CD14-positive monocyte (primary cell): ENCODE measurements around the gene GJC1. TPM values are rescaled to one million over a fixed set of nuclear protein-coding genes. Genes with fewer than 3 reads are reported as not detected.
"Not testable (repeated sequence)": the region's sequence is repeated elsewhere in the genome, so short reads cannot be mapped to it uniquely, and the experiment has no call there.

Experiments used
- DNase-seq, 3 donors: peaks; one replicate each; pipeline ENCODE4 v3.0.0-alpha.2; 2011 to 2022
- H2AFZ ChIP-seq: 2 replicates; pipeline ENCODE4 v1.6.0; 2012; ENCODE audit warnings: mild to moderate bottlenecking, low read depth, low read length, inconsistent platforms; ENCODE audit not compliant: insufficient read depth, poor library complexity, severe bottlenecking
- H3K27ac ChIP-seq, 2 donors: 1 replicate in 1 of 2; 2 replicates in 1 of 2; pipeline ENCODE4 v1.5.1; 2012 to 2013; ENCODE audit warnings: low read length in 2 of 2, control low read depth in 1 of 2, inconsistent platforms in 1 of 2, low read depth in 1 of 2, mild to moderate bottlenecking in 1 of 2
- H3K27me3 ChIP-seq, 2 donors: one replicate each; pipeline versions ENCODE4 v1.6.0 to v1.6.1; 2011 to 2013; ENCODE audit warnings: low read length in 2 of 2; ENCODE audit not compliant: control insufficient read depth in 2 of 2, insufficient read depth in 2 of 2
- H3K36me3 ChIP-seq, 2 donors: replicated peaks in 1 of 2; 1 replicate in 1 of 2; 2 replicates in 1 of 2; pipeline versions ENCODE4 v1.5.1 to v1.6.1; 2012 to 2013; ENCODE audit warnings: low read length in 2 of 2, control low read depth in 1 of 2, inconsistent platforms in 1 of 2, mild to moderate bottlenecking in 1 of 2; ENCODE audit not compliant: insufficient read depth in 2 of 2, control insufficient read depth in 1 of 2
- H3K4me1 ChIP-seq, 2 donors: 1 replicate in 1 of 2; 2 replicates in 1 of 2; pipeline versions ENCODE4 v1.5.1 to v1.6.1; 2012 to 2013; ENCODE audit warnings: low read length in 2 of 2, control low read depth in 1 of 2, inconsistent platforms in 1 of 2, mild to moderate bottlenecking in 1 of 2, moderate library complexity in 1 of 2; ENCODE audit not compliant: insufficient read depth in 2 of 2, control insufficient read depth in 1 of 2
- H3K4me2 ChIP-seq: replicated peaks from 2 replicates; pipeline ENCODE3; 2012; ENCODE audit warnings: low read length, moderate library complexity, mild to moderate bottlenecking; ENCODE audit not compliant: poor library complexity, severe bottlenecking; ENCODE audit errors: extremely low read depth
- H3K4me3 ChIP-seq, 3 experiments: fragments of 200-600 bp in 1 of 3; sonication (generic) in 1 of 3; replicated peaks in 1 of 3; 1 replicate in 2 of 3; 2 replicates in 1 of 3; pipeline ENCODE4 v1.5.1; 2011 to 2013; ENCODE audit warnings: low read length in 3 of 3, mild to moderate bottlenecking in 3 of 3, control low read depth in 2 of 3, low read depth in 2 of 3, inconsistent platforms in 1 of 3, moderate library complexity in 1 of 3
- H3K79me2 ChIP-seq: 2 replicates; pipeline ENCODE4 v1.6.0; 2012; ENCODE audit warnings: mild to moderate bottlenecking, control low read depth, inconsistent platforms, low read length, moderate library complexity; ENCODE audit not compliant: insufficient read depth
- H3K9ac ChIP-seq: 2 replicates; pipeline ENCODE4 v1.6.0; 2017; ENCODE audit warnings: low read length, mild to moderate bottlenecking; ENCODE audit not compliant: insufficient read depth, poor library complexity, severe bottlenecking
- H3K9me3 ChIP-seq, 2 donors: replicated peaks in 1 of 2; 1 replicate in 1 of 2; 2 replicates in 1 of 2; pipeline versions ENCODE4 v1.5.1 to v1.6.1; 2012 to 2013; ENCODE audit warnings: low read length in 2 of 2, control low read depth in 1 of 2; ENCODE audit not compliant: control insufficient read depth in 1 of 2, insufficient read depth in 1 of 2
- H4K20me1 ChIP-seq: 2 replicates; pipeline ENCODE4 v1.6.0; 2012; ENCODE audit warnings: mild to moderate bottlenecking, low read length, control low read depth, moderate library complexity; ENCODE audit not compliant: insufficient read depth
- H3K27ac Mint-ChIP-seq, 7 donors: one replicate each; pipeline ENCODE4 v1.8.0; 2020; ENCODE audit warnings: mild to moderate bottlenecking in 7 of 7, mixed read lengths in 7 of 7, moderate library complexity in 6 of 7, inconsistent platforms in 2 of 7
- H3K27me3 Mint-ChIP-seq, 3 donors: one replicate each; pipeline ENCODE4 v1.8.0; 2021 to 2022; ENCODE audit warnings: low read depth in 3 of 3, mild to moderate bottlenecking in 3 of 3, mixed read lengths in 3 of 3, moderate library complexity in 3 of 3, inconsistent platforms in 1 of 3
- H3K36me3 Mint-ChIP-seq, 2 donors: one replicate each; pipeline ENCODE4 v1.8.0; 2020; ENCODE audit warnings: mixed read lengths in 2 of 2, inconsistent platforms in 1 of 2, mild to moderate bottlenecking in 1 of 2
- H3K4me1 Mint-ChIP-seq: one replicate; pipeline ENCODE4 v1.8.0; 2020; ENCODE audit warnings: mild to moderate bottlenecking, mixed read lengths
- H3K4me3 Mint-ChIP-seq, 2 donors: one replicate each; pipeline ENCODE4 v1.8.0; 2020; ENCODE audit warnings: mild to moderate bottlenecking in 2 of 2, mixed read lengths in 2 of 2, moderate library complexity in 1 of 2
- H3K9me3 Mint-ChIP-seq, 7 donors: one replicate each; pipeline ENCODE4 v1.8.0; 2020 to 2022; ENCODE audit warnings: mixed read lengths in 7 of 7, mild to moderate bottlenecking in 6 of 7, moderate library complexity in 6 of 7, inconsistent platforms in 2 of 7
- WGBS: methylation state at CpG from one replicate; pipeline ENCODE4 v1.1.5; 2013; ENCODE audit warnings: missing lambda C conversion rate; ENCODE audit not compliant: insufficient coverage; 5-methylcytosine and 5-hydroxymethylcytosine counted together
- intact Hi-C, 2 donors: fragments of 100-400 bp; cut with micrococcal nuclease; formaldehyde crosslinking; loops; one replicate each; pipeline versions ENCODE4 v1.15.0 to v1.15.1; 2023
- polyA plus RNA-seq, 3 donors: library from polyadenylated mRNA; depleted of rRNA in 1 of 3; unstranded in 2 of 3; stranded (reverse) in 1 of 3; fragments of 300-500 nt in 2 of 3; fragments of >200 nt in 1 of 3; fragmentation: Illumina TruSeq in 2 of 3; gene quantifications; 1 replicate in 2 of 3; 2 replicates in 1 of 3; pipeline ENCODE4 v1.2.3, GENCODE V29; 2012 to 2021
- TF ChIP-seq, protein P1 (sequence below): fragments of 200-600 bp; IDR thresholded peaks from one replicate; pipeline ENCODE4 v1.8.0; 2022; ENCODE audit warnings: antibody characterized with exemption, mild to moderate bottlenecking

Gene GJC1
- polyA plus RNA-seq, 3 donors: not detected

DNA sequence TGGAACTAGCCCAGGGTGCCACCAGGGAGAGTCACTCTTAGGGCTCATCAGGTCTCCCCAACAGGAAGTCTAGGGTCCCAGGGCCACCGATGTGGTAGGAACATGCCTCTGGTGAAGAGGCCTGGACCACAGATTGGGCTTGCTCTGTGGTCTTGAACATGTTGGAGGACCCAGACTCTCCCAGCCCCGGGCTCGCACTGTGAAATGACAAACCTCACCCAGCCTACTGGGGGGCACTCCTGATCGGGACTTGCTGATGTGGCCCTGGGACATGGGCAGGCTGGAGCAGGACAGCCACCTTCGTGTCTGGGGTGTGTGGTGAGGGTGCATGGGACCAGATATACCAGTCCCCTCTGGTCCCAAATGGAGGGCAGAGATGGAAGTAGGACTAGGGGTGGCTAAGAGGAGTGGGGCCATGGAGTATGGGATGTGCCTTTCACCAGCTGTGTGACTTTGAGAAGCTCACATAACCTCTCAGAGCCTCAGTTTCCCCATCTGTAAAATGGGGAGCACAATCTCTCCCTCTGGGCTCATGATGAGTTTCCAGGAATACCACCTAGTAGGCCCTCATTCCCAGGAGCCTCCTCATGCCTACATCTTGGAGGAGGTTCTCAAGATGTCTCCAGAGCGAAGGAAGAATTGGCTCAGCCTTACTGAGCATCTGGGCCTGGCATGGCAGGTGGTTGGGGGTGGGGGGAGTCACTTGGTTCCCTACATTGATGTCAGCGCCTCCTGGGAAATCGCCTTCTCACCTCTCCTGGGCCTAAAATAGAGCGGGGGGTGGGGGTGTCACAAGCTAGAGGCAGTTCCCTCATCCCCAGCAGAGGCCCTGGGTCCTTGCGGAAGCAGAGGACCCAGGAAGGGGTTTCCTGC, 72.8 kb downstream of the GJC1 start:
- peaks cover 0 to 9% (median 0%) of the 10 kb centered on the region in 7 donors for H3K9me3 Mint-ChIP-seq
- 80% methylated on average over 7 of the region's 10 CpGs for WGBS
- Histone ChIP-seq H3K79me2 (no peaks in the 10 kb centered on the region), H3K9ac (no peak overlapping the region), H3K9me3 (peaks cover 0 to 6% of the 10 kb centered on the region in 2 donors), H3K27me3 (peaks cover 22 to 35% of the 10 kb centered on the region in 2 donors), H3K36me3 (no peaks in the 10 kb centered on the region), H4K20me1 (no peaks in the 10 kb centered on the region), H3K4me2 (no peak overlapping the region), H3K4me3 (no peak overlapping the region), H3K27ac (no peak overlapping the region), H3K4me1 (peaks cover 5 to 8% of the 10 kb centered on the region in 2 donors), H2AFZ (no peak overlapping the region)
- intact Hi-C loops: no loop called here
- peak overlapping the region in 1 of 2 donors; percentile 46 for H3K4me3 Mint-ChIP-seq
- DNase-seq: peak in 1 of 3 donors; percentile 2
- H3K27me3 Mint-ChIP-seq: peaks cover 40 to 51% (median 43%) of the 10 kb centered on the region in 3 donors
- H3K4me1 Mint-ChIP-seq: peaks cover 2% of the 10 kb centered on the region
- peak overlapping the region in 2 of 7 donors; percentile 27 to 67 for H3K27ac Mint-ChIP-seq
- H3K36me3 Mint-ChIP-seq: no peaks in the 10 kb centered on the region
- TF ChIP-seq, protein P1, sequence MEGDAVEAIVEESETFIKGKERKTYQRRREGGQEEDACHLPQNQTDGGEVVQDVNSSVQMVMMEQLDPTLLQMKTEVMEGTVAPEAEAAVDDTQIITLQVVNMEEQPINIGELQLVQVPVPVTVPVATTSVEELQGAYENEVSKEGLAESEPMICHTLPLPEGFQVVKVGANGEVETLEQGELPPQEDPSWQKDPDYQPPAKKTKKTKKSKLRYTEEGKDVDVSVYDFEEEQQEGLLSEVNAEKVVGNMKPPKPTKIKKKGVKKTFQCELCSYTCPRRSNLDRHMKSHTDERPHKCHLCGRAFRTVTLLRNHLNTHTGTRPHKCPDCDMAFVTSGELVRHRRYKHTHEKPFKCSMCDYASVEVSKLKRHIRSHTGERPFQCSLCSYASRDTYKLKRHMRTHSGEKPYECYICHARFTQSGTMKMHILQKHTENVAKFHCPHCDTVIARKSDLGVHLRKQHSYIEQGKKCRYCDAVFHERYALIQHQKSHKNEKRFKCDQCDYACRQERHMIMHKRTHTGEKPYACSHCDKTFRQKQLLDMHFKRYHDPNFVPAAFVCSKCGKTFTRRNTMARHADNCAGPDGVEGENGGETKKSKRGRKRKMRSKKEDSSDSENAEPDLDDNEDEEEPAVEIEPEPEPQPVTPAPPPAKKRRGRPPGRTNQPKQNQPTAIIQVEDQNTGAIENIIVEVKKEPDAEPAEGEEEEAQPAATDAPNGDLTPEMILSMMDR: no peak

DNA sequence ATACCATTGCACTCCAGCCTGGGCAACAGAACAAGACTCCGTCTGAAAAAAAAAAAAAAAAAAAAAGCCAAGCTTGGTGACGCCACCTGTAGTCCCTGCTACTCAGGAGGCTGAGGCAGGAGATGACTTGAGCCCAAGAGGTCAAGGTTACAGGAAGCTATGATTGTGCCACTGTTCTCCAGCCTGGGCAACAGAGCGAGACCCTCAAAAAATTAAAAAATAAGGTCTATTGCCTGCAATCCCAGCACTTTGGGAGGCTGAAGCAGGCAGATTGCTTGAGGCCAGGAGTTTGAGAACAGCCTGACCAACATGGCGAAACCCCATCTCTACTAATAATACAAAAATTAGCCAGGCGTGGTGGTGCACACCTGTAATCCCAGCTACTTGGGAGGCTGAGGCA, 74.9 kb downstream of the GJC1 start:
- H3K4me2 ChIP-seq, H3K9ac ChIP-seq, H3K27ac ChIP-seq, H3K4me3 Mint-ChIP-seq, H3K9me3 ChIP-seq, H3K4me1 Mint-ChIP-seq, intact Hi-C loops, H4K20me1 ChIP-seq, H3K4me1 ChIP-seq, H3K79me2 ChIP-seq, H3K27ac Mint-ChIP-seq, DNase-seq, H2AFZ ChIP-seq, H3K9me3 Mint-ChIP-seq, H3K4me3 ChIP-seq: not testable (repeated sequence)
- H3K36me3 Mint-ChIP-seq: peaks cover 18 to 19% of the 10 kb centered on the region in 2 donors
- H3K27me3 ChIP-seq: peaks cover 22 to 29% of the 10 kb centered on the region in 2 donors
- H3K36me3 ChIP-seq: peaks cover 11 to 19% of the 10 kb centered on the region in 2 donors
- peaks cover 33 to 42% (median 36%) of the 10 kb centered on the region in 3 donors for H3K27me3 Mint-ChIP-seq
- 100% methylated on average over 2 of the region's 5 CpGs for WGBS
